Duodenal mucosa (tissue), 2 donors: ENCODE data around the gene ICAM3.
A peak's percentile ranks its signal among the peaks of the same experiment; 100 is the strongest.
"Not testable (repeated sequence)": the region's sequence is repeated elsewhere in the genome, so short reads cannot be mapped to it uniquely, and the experiment has no call there.

Source experiments
- H3K27ac ChIP-seq: one replicate; pipeline ENCODE4 v1.7.0; 2013; ENCODE audit warnings: low read depth, low read length
- H3K27me3 ChIP-seq, 2 donors: one replicate each; pipeline ENCODE4 v1.7.0; 2013; ENCODE audit warnings: low read length in 2 of 2, control low read depth in 1 of 2; ENCODE audit not compliant: insufficient read depth in 2 of 2, control insufficient read depth in 1 of 2
- H3K36me3 ChIP-seq, 2 donors: one replicate each; pipeline ENCODE4 v1.7.0; 2013; ENCODE audit warnings: low read length in 2 of 2, control low read depth in 1 of 2; ENCODE audit not compliant: insufficient read depth in 2 of 2, control insufficient read depth in 1 of 2
- H3K4me1 ChIP-seq, 2 donors: one replicate each; pipeline ENCODE4 v1.7.0; 2013; ENCODE audit warnings: low read length in 2 of 2, control low read depth in 1 of 2; ENCODE audit not compliant: insufficient read depth in 2 of 2, control insufficient read depth in 1 of 2
- H3K4me3 ChIP-seq, 2 donors: one replicate each; pipeline ENCODE4 v1.7.0; 2013; ENCODE audit warnings: low read length in 2 of 2, low read depth in 1 of 2
- H3K9ac ChIP-seq, 2 donors: one replicate each; pipeline ENCODE4 v1.7.0; 2013; ENCODE audit warnings: low read length in 2 of 2, low read depth in 1 of 2
- H3K9me3 ChIP-seq, 2 donors: one replicate each; pipeline ENCODE4 v1.7.0; 2013; ENCODE audit warnings: low read length in 2 of 2, control low read depth in 1 of 2; ENCODE audit not compliant: control insufficient read depth in 1 of 2

The ICAM3 gene, protein sequence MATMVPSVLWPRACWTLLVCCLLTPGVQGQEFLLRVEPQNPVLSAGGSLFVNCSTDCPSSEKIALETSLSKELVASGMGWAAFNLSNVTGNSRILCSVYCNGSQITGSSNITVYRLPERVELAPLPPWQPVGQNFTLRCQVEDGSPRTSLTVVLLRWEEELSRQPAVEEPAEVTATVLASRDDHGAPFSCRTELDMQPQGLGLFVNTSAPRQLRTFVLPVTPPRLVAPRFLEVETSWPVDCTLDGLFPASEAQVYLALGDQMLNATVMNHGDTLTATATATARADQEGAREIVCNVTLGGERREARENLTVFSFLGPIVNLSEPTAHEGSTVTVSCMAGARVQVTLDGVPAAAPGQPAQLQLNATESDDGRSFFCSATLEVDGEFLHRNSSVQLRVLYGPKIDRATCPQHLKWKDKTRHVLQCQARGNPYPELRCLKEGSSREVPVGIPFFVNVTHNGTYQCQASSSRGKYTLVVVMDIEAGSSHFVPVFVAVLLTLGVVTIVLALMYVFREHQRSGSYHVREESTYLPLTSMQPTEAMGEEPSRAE

DNA sequence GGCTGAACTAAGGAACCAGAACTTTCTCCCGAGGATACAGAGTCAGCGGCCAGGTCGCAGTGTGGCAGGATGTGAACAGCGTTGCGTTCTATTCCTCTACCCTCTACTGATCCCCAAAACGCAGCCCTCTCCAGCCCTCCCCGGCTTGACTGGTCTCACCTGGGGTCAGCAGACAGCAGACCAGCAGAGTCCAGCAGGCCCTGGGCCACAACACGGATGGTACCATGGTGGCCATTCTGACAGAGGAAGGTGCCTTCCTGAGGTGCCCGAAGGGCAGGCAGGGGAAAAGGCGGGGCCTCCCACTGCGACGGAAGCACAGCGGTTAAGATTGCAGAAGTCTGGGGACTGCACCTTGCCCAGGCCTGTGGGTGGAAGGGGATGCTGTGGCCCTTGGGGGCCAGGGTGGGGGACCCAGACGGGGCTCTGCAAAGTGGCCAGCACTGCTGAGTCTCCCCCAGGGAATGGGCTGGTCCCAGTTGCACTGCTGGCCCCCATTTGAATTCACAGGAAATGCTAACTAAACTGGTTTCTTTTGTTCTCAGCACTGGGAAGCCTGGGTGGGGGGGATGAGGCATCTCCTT is at the start of gene ICAM3:
Gene ICAM3 (minus strand): TSS at position 245 of the 581 bp plus-strand sequence. CDS start 10 bp downstream, at position 235.
- Histone ChIP-seq H3K36me3 (no peaks in the 10 kb centered on the region), H3K4me1 (peaks cover under 1 to 11% of the 10 kb centered on the region in 2 donors), H3K9ac (peak within 1 kb of the TSS; percentile 55 to 63), H3K27ac (no peak within 1 kb of the TSS), H3K27me3 (no peaks in the 10 kb centered on the region), H3K4me3 (peak within 1 kb of the TSS; percentile 60 to 66), H3K9me3 (no peaks in the 10 kb centered on the region)

GRCh38 chr19:10388957-10389356 is 49.5 kb upstream of the ICAM3 start:
- no peak overlapping the region for H3K27ac ChIP-seq
- H3K9me3 ChIP-seq, result no peaks in the 10 kb centered on the region
- peaks cover 9 to 32% of the 10 kb centered on the region in 2 donors for H3K36me3 ChIP-seq
- H3K9ac ChIP-seq, result no peak overlapping the region
- no peaks in the 10 kb centered on the region for H3K4me1 ChIP-seq
- H3K4me3 ChIP-seq, result no peak overlapping the region
- no peaks in the 10 kb centered on the region for H3K27me3 ChIP-seq

DNA sequence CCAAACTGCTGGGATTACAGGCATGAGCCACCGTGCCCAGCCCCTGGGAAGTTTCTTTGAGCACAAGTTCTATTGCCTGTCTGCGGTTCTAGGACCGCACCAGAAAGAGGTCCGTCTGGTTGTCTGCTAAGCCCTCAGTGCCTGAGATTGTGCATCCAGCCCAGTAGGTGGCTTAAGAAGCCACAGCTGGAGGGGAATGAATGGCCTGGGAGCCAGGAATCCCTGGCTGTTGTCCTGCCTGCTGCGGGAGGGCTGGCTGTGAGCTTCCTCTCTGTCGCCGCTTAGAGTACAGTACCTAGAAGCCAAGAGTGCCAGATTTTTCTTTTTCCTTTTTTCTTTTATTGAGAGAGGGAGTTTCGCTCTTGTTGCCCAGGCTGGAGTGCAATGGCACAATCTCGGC is 45.2 kb upstream of the ICAM3 start:
- no peaks in the 10 kb centered on the region for H3K36me3 ChIP-seq
- no peaks in the 10 kb centered on the region for H3K27me3 ChIP-seq
- H3K9me3 ChIP-seq, result no peaks in the 10 kb centered on the region
- peaks cover 8 to 10% of the 10 kb centered on the region in 2 donors for H3K4me1 ChIP-seq
- no peak overlapping the region for H3K4me3 ChIP-seq
- no peak overlapping the region for H3K27ac ChIP-seq
- no peak overlapping the region for H3K9ac ChIP-seq

DNA sequence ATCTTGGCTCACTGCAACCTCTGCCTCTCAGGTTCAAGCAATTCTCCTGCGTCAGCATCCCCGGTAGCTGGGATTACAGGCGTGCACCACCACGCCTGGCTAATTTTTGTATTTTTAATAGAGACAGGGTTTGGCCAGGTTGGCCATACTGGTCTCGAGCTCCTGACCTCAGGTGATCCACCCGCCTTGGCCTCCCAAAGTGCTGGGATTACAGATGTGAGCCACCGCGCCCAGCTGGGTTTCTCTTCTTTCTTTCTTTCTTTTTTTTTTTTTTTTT is 43.7 kb upstream of the ICAM3 start:
- not testable (repeated sequence) for H3K9me3 ChIP-seq, H3K27me3 ChIP-seq, H3K9ac ChIP-seq, H3K36me3 ChIP-seq, H3K4me3 ChIP-seq, H3K27ac ChIP-seq
- peaks cover 10 to 12% of the 10 kb centered on the region in 2 donors for H3K4me1 ChIP-seq

DNA sequence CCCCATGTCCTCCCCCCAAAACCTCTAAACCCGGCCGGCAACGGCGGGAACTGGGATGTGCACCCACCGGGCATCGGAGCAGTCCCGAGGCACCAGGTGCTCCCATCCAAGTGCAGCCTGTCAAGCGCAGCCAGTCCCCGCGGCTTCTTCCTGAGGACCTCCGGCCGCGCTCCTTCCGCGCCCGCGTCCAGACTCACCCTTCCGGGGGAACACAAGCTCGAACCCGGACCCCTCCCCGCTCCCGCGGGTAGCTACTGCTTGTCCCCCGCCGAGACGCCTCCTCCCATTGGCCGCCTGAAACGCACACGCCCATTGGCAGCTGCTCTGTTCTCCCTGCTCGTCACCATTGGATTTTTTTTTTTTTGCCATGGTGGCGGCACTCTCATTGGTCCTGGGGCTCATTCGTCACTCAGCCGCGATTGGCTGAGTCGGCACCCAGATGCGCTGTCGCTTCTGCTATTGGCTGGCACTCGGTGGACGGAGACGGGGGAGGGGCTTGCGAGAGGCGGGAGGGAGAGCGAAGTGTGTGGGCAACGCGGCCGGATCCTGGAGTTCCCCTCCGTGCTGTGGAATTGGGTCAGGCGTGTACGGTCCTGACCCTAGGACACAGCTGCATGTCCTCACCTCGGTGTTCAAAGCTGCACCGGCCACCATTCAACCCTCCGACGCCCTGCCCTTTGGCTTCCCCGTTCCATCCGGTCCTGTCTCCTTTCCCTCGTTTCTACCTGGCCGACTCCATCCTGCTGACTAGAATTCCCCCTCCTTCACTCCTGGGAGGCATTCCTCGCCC is 41.1 kb upstream of the ICAM3 start, which contains the start of gene TYK2:
Gene TYK2 (minus strand): TSS at position 260 of the 790 bp plus-strand sequence. CDS start 2,166 bp downstream, outside the sequence.
- Histone ChIP-seq H3K9me3 (no peaks in the 10 kb centered on the region), H3K4me1 (peaks cover 10 to 12% of the 10 kb centered on the region in 2 donors), H3K27me3 (no peaks in the 10 kb centered on the region), H3K4me3 (peak within 1 kb of the TSS; percentile 92 to 98), H3K27ac (peak within 1 kb of the TSS; percentile 74), H3K36me3 (peaks cover 0 to 9% of the 10 kb centered on the region in 2 donors), H3K9ac (peak within 1 kb of the TSS; percentile 92 to 95)

- peak overlapping the region; percentile 92 to 98 for H3K4me3 ChIP-seq
- H3K27ac ChIP-seq, result peak overlapping the region; percentile 74
- peaks cover 10 to 12% of the 10 kb centered on the region in 2 donors for H3K4me1 ChIP-seq
- H3K9ac ChIP-seq, result peak overlapping the region; percentile 92 to 95
- H3K9me3 ChIP-seq, result no peaks in the 10 kb centered on the region
- H3K27me3 ChIP-seq, result no peaks in the 10 kb centered on the region
- peaks cover 0 to 9% of the 10 kb centered on the region in 2 donors for H3K36me3 ChIP-seq
These were observed 40.5 kb upstream of the ICAM3 start for GRCh38 chr19:10379880-10380312.

- no peak overlapping the region for H3K4me3 ChIP-seq
- H3K27ac ChIP-seq, result no peak overlapping the region
- H3K9ac ChIP-seq, result no peak overlapping the region
- no peaks in the 10 kb centered on the region for H3K27me3 ChIP-seq
- peaks cover 10 to 12% of the 10 kb centered on the region in 2 donors for H3K4me1 ChIP-seq
- H3K9me3 ChIP-seq, result no peaks in the 10 kb centered on the region
- H3K36me3 ChIP-seq, result peaks cover 0 to 9% of the 10 kb centered on the region in 2 donors
These were observed 38.7 kb upstream of the ICAM3 start for GRCh38 chr19:10378124-10378523.

DNA sequence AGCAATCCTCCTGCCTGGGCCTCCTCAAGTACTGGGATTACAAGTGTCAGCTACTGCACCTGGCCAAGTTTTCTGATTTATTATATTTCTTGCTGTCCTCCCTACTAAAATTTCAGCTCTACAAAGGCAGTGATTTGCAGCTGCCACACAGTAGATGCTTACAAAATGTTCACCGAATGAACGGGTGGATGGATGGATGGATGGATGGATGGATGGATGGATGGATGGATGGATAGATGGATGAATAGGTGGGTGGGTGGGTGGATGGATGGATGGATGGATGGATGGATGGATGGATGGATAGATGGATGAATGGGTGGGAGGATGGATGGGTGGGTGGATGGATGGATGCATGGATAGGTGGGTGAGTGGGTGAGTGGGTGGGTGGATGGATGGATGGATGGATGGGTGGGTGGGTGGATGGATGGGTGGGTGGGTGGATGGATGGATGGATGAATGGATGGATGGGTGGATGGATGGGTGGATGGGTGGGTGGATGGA is 37.8 kb upstream of the ICAM3 start:
- not testable (repeated sequence) for H3K9me3 ChIP-seq, H3K27me3 ChIP-seq, H3K27ac ChIP-seq, H3K9ac ChIP-seq, H3K36me3 ChIP-seq, H3K4me3 ChIP-seq
- peaks cover 10 to 12% of the 10 kb centered on the region in 2 donors for H3K4me1 ChIP-seq

- no peak overlapping the region for H3K27ac ChIP-seq
- no peak overlapping the region for H3K4me3 ChIP-seq
- H3K9me3 ChIP-seq, result no peaks in the 10 kb centered on the region
- no peaks in the 10 kb centered on the region for H3K27me3 ChIP-seq
- peaks cover 0 to 12% of the 10 kb centered on the region in 2 donors for H3K36me3 ChIP-seq
- no peak overlapping the region for H3K9ac ChIP-seq
- peaks cover 5 to 6% of the 10 kb centered on the region in 2 donors for H3K4me1 ChIP-seq
These were observed 35.5 kb upstream of the ICAM3 start for GRCh38 chr19:10374931-10375330.
